Urinary bladder (tissue), 4 donors: ENCODE data around the gene PCSK5. TPM values are rescaled to one million over a fixed set of nuclear protein-coding genes. Genes with fewer than 3 reads are reported as not detected.

Experiments used
- DNase-seq: peaks from one replicate; pipeline ENCODE4 v3.0.0-alpha.2; 2015; ENCODE audit errors: extremely low spot score
- H3K27ac ChIP-seq: one replicate; pipeline ENCODE4 v1.5.1; 2013; ENCODE audit warnings: low read depth, mild to moderate bottlenecking, moderate library complexity
- H3K36me3 ChIP-seq: one replicate; pipeline ENCODE4 v1.6.1; 2013; ENCODE audit warnings: mild to moderate bottlenecking, moderate library complexity; ENCODE audit not compliant: insufficient read depth
- H3K4me1 ChIP-seq: one replicate; pipeline ENCODE4 v1.6.1; 2013; ENCODE audit warnings: mild to moderate bottlenecking, moderate library complexity; ENCODE audit not compliant: insufficient read depth
- H3K4me3 ChIP-seq: one replicate; pipeline ENCODE4 v1.5.1; 2013; ENCODE audit warnings: low read depth, low read length
- WGBS: extraction: QIAGEN DNeasy Blood & Tissue Kit; methylation state at CpG from one replicate; pipeline ENCODE4 v1.1.7; 2013; 5-methylcytosine and 5-hydroxymethylcytosine counted together
- polyA plus RNA-seq: library from polyadenylated mRNA; stranded (reverse); fragments of 200-250 nt; gene quantifications from one replicate; pipeline ENCODE4 v1.2.3, GENCODE V29; 2013
- total RNA-seq: library from RNA; depleted of rRNA; stranded (reverse); fragments of >200 nt; gene quantifications from one replicate; pipeline ENCODE4 v1.2.3, GENCODE V29; 2014
- donor health status: healthy with polysubstance abuse.
- donor health status: healthy.

The PCSK5 gene
- total and polyA plus RNA-seq, 2 donors: 6.1 to 25.4 TPM

- Histone ChIP-seq H3K4me1 (no peaks in the 10 kb centered on the region), H3K4me3 (no peak overlapping the region)
- no peak for DNase-seq
Observed at GRCh38 chr9:75995066-75995465, 104.6 kb downstream of the PCSK5 start.

DNA sequence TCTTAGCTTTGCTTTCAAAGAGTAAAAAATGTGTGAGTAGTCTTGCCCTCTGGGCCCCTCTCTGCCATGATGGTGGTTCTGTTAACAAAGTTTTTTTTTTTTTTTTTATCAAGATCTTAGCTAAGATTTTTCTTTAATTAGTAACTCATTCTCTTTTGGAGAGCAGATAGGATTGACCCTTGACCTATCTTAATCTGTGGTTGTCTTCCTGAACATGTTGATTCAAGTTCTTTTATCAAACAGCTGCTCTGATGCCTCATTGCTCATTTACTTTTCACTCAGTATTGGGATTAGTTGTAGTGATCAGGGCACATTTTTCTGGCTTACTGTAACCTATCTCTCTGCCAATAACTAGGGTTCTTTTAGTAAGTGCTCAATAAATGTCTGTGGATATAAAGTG is 106.3 kb downstream of the PCSK5 start:
- Histone ChIP-seq H3K27ac (no peak overlapping the region), H3K36me3 (no peaks in the 10 kb centered on the region), H3K4me1 (no peaks in the 10 kb centered on the region), H3K4me3 (no peak overlapping the region)
- DNase-seq: no peak

More at GRCh38 chr9:75995066-75995465, 104.6 kb downstream of the PCSK5 start:
- Histone ChIP-seq H3K36me3 (no peaks in the 10 kb centered on the region), H3K27ac (no peak overlapping the region)

DNA sequence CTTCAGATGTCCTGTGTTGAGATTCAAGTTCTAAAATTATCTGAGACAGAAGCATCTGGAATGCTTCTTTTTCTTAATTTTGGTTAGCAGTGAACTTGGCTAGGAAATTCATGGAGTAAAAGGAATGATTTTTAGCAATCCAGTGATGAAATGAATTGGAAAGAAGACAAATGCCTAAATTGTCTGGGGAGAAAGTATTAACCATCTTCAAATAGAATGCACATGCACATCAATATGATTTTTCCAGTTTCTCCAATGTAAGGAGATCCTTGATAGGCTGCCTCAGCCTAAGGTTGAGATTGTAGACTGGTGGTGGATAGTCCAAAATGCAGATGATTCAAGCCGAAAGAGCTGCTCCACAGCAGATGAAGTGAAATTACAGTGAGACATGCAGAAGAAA is 106.7 kb downstream of the PCSK5 start:
- Histone ChIP-seq H3K36me3 (no peaks in the 10 kb centered on the region), H3K4me3 (no peak overlapping the region), H3K27ac (no peak overlapping the region), H3K4me1 (no peaks in the 10 kb centered on the region)
- no peak for DNase-seq
- WGBS: 91% methylated on average over 1 of the region's 1 CpG

DNA sequence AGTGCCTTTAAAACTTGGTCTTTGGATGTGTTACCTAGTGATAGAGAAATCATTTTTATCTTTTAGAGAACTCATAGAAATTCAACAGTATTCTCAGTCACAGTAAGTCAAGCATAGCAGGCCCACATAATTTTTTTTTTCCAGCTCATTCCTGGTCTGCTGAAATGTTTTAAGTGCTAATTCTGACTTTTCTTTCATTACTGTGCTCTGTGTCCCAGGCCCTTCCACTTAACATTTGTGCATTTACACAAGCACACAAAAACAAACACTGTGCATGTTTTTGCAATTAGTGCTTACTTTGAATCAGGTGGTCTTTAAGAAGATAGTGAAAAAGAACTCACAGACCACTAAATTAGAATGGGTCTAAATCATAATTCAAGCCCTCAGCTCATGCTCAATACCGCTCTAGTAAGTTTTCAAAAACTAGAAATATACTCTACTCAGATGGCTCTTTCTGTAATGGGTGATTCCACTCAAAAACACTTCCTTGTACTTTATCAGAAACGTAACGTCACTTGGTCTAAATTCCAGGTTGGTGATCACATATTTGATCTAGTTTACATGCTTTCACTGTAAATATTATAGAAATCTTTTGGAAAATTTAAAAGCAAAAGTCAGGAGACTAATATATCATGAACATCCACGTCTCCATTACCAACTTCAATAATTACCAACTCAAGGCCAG is 107.8 kb downstream of the PCSK5 start:
- Histone ChIP-seq H3K4me3 (no peak overlapping the region), H3K27ac (no peak overlapping the region), H3K36me3 (no peaks in the 10 kb centered on the region), H3K4me1 (no peaks in the 10 kb centered on the region)
- 91% methylated on average over 4 of the region's 4 CpGs for WGBS
- DNase-seq: no peak

DNA sequence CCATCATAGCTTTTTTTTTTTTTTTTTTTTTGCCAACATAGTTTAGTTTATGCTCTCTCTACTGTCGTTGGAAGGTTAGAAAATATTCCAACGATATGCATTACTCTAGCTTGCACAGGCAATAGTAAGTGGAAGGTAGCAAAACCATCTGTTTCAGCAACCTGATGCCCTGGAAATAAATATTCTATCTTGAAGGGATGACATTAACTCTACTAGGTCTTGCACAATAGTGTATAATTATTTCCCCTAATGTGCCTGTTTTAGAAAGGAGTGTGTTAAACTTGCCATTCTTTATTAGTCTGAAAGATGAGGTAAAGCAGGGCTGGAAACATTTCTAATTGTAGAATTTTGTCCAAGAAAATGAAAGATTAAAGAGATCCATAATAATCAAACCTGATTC is 111.0 kb downstream of the PCSK5 start:
- DNase-seq: no peak
- 80% methylated on average over 2 of the region's 2 CpGs for WGBS

GRCh38 chr9:76003041-76003440 is 112.6 kb downstream of the PCSK5 start:
- DNase-seq: no peak
- H3K36me3 ChIP-seq: no peaks in the 10 kb centered on the region
- no peak overlapping the region for H3K27ac ChIP-seq
- no peak overlapping the region for H3K4me3 ChIP-seq
- no peaks in the 10 kb centered on the region for H3K4me1 ChIP-seq
- WGBS: 81% methylated on average over 5 of the region's 5 CpGs

More for the DNA sequence above, 111.0 kb downstream of the PCSK5 start:
- H3K4me1 ChIP-seq: no peaks in the 10 kb centered on the region
- no peak overlapping the region for H3K27ac ChIP-seq
- no peak overlapping the region for H3K4me3 ChIP-seq
- H3K36me3 ChIP-seq: no peaks in the 10 kb centered on the region

DNA sequence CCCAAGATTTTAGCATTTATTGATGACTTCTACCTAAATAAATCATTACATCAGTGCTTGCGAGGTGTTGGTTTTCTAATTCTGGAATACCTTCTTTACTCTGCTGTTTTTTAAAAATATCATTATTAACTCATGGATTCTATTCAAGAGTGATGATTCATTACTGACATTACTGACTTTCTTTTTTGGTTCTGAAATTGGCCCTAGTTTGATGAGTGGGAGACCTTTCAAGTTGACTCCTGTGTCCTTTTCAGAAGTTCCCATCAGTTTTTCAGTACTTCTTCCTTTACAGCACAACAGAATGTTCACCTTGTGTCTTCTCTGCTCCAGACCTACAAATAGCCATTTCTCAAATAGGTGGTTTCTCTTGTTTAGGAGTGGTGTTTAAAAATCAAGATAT is 114.1 kb downstream of the PCSK5 start:
- Histone ChIP-seq H3K4me1 (no peaks in the 10 kb centered on the region), H3K36me3 (no peaks in the 10 kb centered on the region), H3K4me3 (no peak overlapping the region), H3K27ac (no peak overlapping the region)
- no peak for DNase-seq
- 94% methylated on average over 1 of the region's 1 CpG for WGBS

DNA sequence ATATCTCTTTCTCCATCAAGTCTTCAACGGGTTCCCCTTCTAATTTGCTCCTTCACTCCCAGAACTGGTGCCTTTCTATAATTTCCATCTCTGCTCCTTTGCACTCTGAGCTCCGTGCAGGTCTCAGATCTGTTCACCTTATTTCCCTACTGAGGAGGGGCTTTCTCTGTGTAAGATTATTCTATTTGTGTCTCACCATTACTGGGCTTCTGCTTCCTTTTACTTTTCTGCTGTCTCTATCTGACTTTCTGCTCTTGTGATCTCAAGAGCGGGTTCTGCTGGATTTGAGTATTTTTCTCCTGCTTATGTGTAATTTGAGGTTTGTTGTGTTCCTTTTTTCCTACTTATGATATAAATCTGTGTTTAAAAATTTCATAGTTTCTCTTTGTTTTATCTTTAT is 117.5 kb downstream of the PCSK5 start:
- DNase-seq: no peak
- H3K4me3 ChIP-seq: no peak overlapping the region
- H3K4me1 ChIP-seq: no peaks in the 10 kb centered on the region
- WGBS: 80% methylated on average over 3 of the region's 3 CpGs
- no peaks in the 10 kb centered on the region for H3K36me3 ChIP-seq
- H3K27ac ChIP-seq: no peak overlapping the region

DNA sequence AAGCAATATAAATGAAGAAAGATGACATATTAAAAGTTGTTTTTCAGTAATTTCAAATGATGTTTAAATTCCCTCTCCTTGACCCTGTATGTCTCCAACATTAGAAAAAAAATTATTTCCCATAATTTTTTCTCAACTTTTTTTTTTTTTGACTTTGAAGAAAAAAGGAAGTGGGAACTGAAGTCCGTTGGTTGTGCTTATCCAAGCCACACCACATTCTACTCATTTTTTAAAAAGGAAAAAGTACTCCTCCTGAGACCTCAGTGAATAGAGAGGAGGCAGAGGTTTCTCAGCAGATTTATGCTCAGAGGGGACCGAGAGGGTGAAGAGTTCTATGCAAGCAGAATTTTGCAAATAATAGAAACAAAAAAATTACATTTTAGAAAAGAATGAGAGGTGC is 123.3 kb downstream of the PCSK5 start:
- no peaks in the 10 kb centered on the region for H3K4me1 ChIP-seq
- H3K36me3 ChIP-seq: no peaks in the 10 kb centered on the region
- H3K27ac ChIP-seq: no peak overlapping the region
- WGBS: 80% methylated on average over 2 of the region's 2 CpGs
- H3K4me3 ChIP-seq: no peak overlapping the region
- no peak for DNase-seq

GRCh38 chr9:76018235-76018634 is 127.8 kb downstream of the PCSK5 start:
- Histone ChIP-seq H3K4me1 (no peaks in the 10 kb centered on the region), H3K36me3 (no peaks in the 10 kb centered on the region), H3K4me3 (no peak overlapping the region), H3K27ac (no peak overlapping the region)
- DNase-seq: no peak
- 80% methylated on average over 12 of the region's 12 CpGs for whole genome bisulfite sequencing

DNA sequence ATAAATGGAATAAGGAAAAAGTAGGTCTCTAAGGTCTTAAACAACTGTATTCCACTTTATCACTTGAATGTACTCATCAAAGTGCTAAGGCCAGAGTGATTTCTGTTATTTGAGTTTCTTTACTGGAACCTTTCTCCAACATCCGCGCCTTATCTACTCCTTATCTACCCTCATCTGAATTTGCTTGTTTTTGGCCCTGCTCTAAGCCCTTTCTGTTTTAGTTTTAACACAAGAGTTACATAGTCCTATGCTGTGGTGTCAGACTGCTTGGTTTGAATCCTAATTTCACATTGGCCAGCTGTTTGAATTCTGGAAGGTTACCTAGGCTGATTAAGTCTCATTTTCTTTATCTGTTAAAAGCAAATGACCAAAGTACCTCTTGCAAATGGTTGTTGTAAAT is 128.3 kb downstream of the PCSK5 start:
- WGBS: 59% methylated on average over 2 of the region's 2 CpGs

DNA sequence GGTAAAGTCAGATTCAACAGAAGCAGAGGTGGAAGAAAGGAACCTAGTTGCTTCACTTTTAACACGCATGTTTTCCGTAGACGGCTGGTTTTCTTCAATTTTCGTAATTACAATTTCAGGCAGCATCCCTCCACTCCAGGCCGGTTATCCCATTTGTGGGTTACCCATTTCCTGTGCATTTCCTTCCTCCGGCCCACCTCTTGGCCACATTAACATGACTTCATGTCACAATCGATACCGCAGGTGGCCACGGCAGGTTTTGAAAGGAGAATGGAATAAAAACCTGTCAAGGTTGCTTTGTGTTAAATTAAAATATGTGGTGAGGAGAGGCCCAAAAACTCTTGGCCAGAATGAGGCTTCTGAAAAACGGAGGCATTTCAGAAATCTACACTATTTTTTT is 130.2 kb downstream of the PCSK5 start:
- Histone ChIP-seq H3K36me3 (no peaks in the 10 kb centered on the region), H3K4me3 (no peak overlapping the region), H3K4me1 (no peaks in the 10 kb centered on the region), H3K27ac (no peak overlapping the region)
- 85% methylated on average over 10 of the region's 10 CpGs for WGBS
- no peak for DNase-seq

More for the DNA sequence above, 128.3 kb downstream of the PCSK5 start:
- no peak overlapping the region for H3K4me3 ChIP-seq
- H3K36me3 ChIP-seq: no peaks in the 10 kb centered on the region
- H3K4me1 ChIP-seq: no peaks in the 10 kb centered on the region
- H3K27ac ChIP-seq: no peak overlapping the region
- DNase-seq: no peak

GRCh38 chr9:76022317-76022716 is 131.8 kb downstream of the PCSK5 start:
- no peaks in the 10 kb centered on the region for H3K36me3 ChIP-seq
- no peaks in the 10 kb centered on the region for H3K4me1 ChIP-seq
- no peak for DNase-seq
- H3K27ac ChIP-seq: no peak overlapping the region
- no peak overlapping the region for H3K4me3 ChIP-seq
- WGBS: 85% methylated on average over 5 of the region's 5 CpGs

GRCh38 chr9:76023715-76024195 is 133.3 kb downstream of the PCSK5 start:
- no peak overlapping the region for H3K27ac ChIP-seq
- H3K36me3 ChIP-seq: no peaks in the 10 kb centered on the region
- no peak for DNase-seq
- 75% methylated on average over 7 of the region's 7 CpGs for WGBS
- H3K4me1 ChIP-seq: no peaks in the 10 kb centered on the region
- H3K4me3 ChIP-seq: no peak overlapping the region

GRCh38 chr9:76025286-76025685 is 134.8 kb downstream of the PCSK5 start:
- H3K4me3 ChIP-seq: no peak overlapping the region
- H3K27ac ChIP-seq: no peak overlapping the region
- DNase-seq: no peak
- no peaks in the 10 kb centered on the region for H3K36me3 ChIP-seq
- 97% methylated on average over 1 of the region's 1 CpG for WGBS
- H3K4me1 ChIP-seq: no peaks in the 10 kb centered on the region
